PFSK-1 (cell line): ENCODE data around the gene CASP5.

Source experiments
- FOXP2 ChIP-seq: optimal IDR thresholded peaks from 2 replicates; pipeline ENCODE3; 2011; ENCODE audit warnings: borderline replicate concordance, control low read depth, inconsistent platforms; ENCODE audit not compliant: insufficient read depth; ENCODE audit errors: extremely low read length, extremely low read depth
- POLR2AphosphoS5 ChIP-seq: IDR thresholded peaks from 2 replicates; pipeline ENCODE4 v1.6.1; 2012; ENCODE audit warnings: low read depth, mild to moderate bottlenecking, control low read depth, low read length, moderate library complexity
- SIN3A ChIP-seq: IDR thresholded peaks from 2 replicates; pipeline ENCODE4 v1.6.1; 2012; ENCODE audit warnings: mild to moderate bottlenecking, low read length, moderate library complexity, borderline replicate concordance; ENCODE audit not compliant: insufficient read depth
- TAF1 ChIP-seq: IDR thresholded peaks from 2 replicates; pipeline ENCODE4 v1.6.1; 2012; ENCODE audit warnings: low read length, control low read depth, borderline replicate concordance; ENCODE audit not compliant: insufficient read depth
- TF ChIP-seq, protein P1 (sequence below), 2 experiments: IDR thresholded peaks; 2 replicates each; pipeline versions ENCODE4 v1.6.1 to v1.8.0; 2011 to 2012; ENCODE audit warnings: low read depth in 2 of 2, low read length in 2 of 2, control low read depth in 1 of 2, inconsistent platforms in 1 of 2, mild to moderate bottlenecking in 1 of 2, moderate library complexity in 1 of 2; ENCODE audit not compliant: insufficient read depth in 1 of 2

DNA sequence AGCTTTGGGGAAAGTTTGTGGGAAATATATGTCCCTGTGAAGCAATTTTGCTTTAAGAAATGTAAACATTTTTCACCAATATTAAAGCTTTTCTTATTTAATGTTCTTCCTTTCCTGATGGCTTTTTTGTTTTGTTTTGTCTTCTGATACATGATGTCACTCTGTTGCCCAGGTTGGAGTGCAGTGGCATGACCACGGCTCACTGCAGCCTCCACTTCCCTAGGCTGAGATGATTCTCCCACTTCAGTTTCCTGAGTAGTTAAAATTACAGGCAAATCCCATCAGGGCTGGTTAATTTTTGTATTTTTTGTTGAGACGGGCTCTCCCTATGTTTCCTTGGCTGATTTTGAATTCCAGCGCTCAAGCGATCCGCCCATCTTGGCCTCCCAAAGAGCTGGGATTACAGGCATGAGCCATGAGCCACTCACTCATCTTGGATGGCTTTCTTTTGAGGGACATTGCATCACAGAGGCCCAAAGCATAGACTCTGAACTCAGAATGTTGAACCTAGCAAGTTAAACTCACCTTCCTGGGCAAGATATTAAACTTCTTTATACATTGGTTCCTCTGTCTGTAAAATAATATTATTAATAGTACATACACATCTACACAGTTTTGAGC is 22.8 kb upstream of the CASP5 start:
- no peak for TF ChIP-seq POLR2AphosphoS5
- TF ChIP-seq, protein P1, sequence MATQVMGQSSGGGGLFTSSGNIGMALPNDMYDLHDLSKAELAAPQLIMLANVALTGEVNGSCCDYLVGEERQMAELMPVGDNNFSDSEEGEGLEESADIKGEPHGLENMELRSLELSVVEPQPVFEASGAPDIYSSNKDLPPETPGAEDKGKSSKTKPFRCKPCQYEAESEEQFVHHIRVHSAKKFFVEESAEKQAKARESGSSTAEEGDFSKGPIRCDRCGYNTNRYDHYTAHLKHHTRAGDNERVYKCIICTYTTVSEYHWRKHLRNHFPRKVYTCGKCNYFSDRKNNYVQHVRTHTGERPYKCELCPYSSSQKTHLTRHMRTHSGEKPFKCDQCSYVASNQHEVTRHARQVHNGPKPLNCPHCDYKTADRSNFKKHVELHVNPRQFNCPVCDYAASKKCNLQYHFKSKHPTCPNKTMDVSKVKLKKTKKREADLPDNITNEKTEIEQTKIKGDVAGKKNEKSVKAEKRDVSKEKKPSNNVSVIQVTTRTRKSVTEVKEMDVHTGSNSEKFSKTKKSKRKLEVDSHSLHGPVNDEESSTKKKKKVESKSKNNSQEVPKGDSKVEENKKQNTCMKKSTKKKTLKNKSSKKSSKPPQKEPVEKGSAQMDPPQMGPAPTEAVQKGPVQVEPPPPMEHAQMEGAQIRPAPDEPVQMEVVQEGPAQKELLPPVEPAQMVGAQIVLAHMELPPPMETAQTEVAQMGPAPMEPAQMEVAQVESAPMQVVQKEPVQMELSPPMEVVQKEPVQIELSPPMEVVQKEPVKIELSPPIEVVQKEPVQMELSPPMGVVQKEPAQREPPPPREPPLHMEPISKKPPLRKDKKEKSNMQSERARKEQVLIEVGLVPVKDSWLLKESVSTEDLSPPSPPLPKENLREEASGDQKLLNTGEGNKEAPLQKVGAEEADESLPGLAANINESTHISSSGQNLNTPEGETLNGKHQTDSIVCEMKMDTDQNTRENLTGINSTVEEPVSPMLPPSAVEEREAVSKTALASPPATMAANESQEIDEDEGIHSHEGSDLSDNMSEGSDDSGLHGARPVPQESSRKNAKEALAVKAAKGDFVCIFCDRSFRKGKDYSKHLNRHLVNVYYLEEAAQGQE (IDR thresholded peaks at IDR 0.05; ENCODE audit: insufficient read depth in 1 of 2, low read depth in 2 of 2, low read length in 2 of 2) = no peak
- no peak for TF ChIP-seq SIN3A
- no peak for TF ChIP-seq FOXP2
- TF ChIP-seq TAF1 = no peak
